HCT116 (cell line): ENCODE data around the gene ZP3. TPM values are rescaled to one million over a fixed set of nuclear protein-coding genes. Genes with fewer than 3 reads are reported as not detected.

ENCODE experiments used
- ATAC-seq: fragments of 200-7000 bp; cut with Tn5 transposase; 2 replicates; pipeline ENCODE4 v1.9.1; 2020; ENCODE audit warnings: mild to moderate bottlenecking, moderate library complexity
- BruUV-seq: library from RNA; stranded (reverse); fragments of 400-500 nt; replicated peaks from 2 replicates; lab custom pipeline; 2021; lab: Mats Ljungman, UMichigan
- CTCF ChIA-PET: fragments of 300-600 bp; sonication (Branson Sonifier 250); formaldehyde crosslinking; loops from one replicate; lab custom pipeline; 2021; ENCODE audit warnings: antibody characterized with exemption; lab: Charles Lee
- POLR2A ChIA-PET: fragments of 300-600, 350-600 bp; sonication (Branson Sonifier 250); formaldehyde crosslinking; loops from one replicate; lab custom pipeline; 2021; ENCODE audit warnings: antibody characterized with exemption; lab: Charles Lee
- RAD21 ChIA-PET, 2 experiments: fragments of 300-600 bp; sonication (Branson Sonifier 250); formaldehyde crosslinking; loops; one replicate each; lab custom pipeline; 2023; ENCODE audit warnings: low total read pairs in 2 of 2; ENCODE audit not compliant: uncharacterized antibody in 2 of 2, unreplicated experiment in 2 of 2, low non-redundant PET in 1 of 2; lab: Charles Lee
- DNase-seq: peaks from one replicate; pipeline ENCODE4 v3.0.0-alpha.2; 2010; ENCODE audit warnings: low read depth, low spot score
- H2AFZ ChIP-seq: fragments of 200-600 bp; shearing (Covaris generic), sonication (generic); 2 replicates; pipeline ENCODE4 v1.6.1; 2017; ENCODE audit warnings: low read depth, mixed run types, mixed read lengths, antibody characterized with exemption, low read length; ENCODE audit not compliant: poor library complexity, severe bottlenecking
- H3K27ac ChIP-seq: 2 replicates; pipeline ENCODE4 v1.5.1; 2012; ENCODE audit warnings: low read depth, low read length
- H3K27me3 ChIP-seq: fragments of 200-600 bp; sonication (generic); 2 replicates; pipeline ENCODE4 v1.6.1; 2016; ENCODE audit warnings: mixed run types, low read length, mixed read lengths; ENCODE audit not compliant: insufficient read depth
- H3K36me3 ChIP-seq, 2 experiments: fragments of 200-500 bp in 1 of 2; fragments of 200-600 bp in 1 of 2; sonication (Bioruptor generic) in 1 of 2; sonication (generic) in 1 of 2; 2 replicates each; pipeline versions ENCODE4 v1.5.1 to v1.6.1; 2014 to 2016; ENCODE audit warnings: low read length in 2 of 2, inconsistent platforms in 1 of 2, mixed read lengths in 1 of 2, mixed run types in 1 of 2; ENCODE audit not compliant: insufficient read depth in 2 of 2, control insufficient read depth in 1 of 2
- H3K4me1 ChIP-seq, 2 experiments: fragments of 200-600 bp in 1 of 2; sonication (generic) in 1 of 2; 2 replicates each; pipeline versions ENCODE4 v1.5.1 to v1.6.1; 2012 to 2017; ENCODE audit warnings: low read length in 2 of 2, inconsistent platforms in 1 of 2, mild to moderate bottlenecking in 1 of 2, mixed read lengths in 1 of 2, mixed run types in 1 of 2, moderate library complexity in 1 of 2; ENCODE audit not compliant: insufficient read depth in 2 of 2, control insufficient read depth in 1 of 2
- H3K4me2 ChIP-seq: fragments of 200-600 bp; sonication (generic); 2 replicates; pipeline ENCODE4 v1.6.1; 2017; ENCODE audit warnings: mixed run types, low read length, mixed read lengths
- H3K4me3 ChIP-seq, 2 experiments: fragments of 200-600 bp in 1 of 2; sonication (generic) in 1 of 2; replicated peaks in 1 of 2; 2 replicates each; pipeline ENCODE4 v1.5.1; 2011 to 2016; ENCODE audit warnings: low read length in 2 of 2, control low read depth in 1 of 2, low read depth in 1 of 2, mild to moderate bottlenecking in 1 of 2, mixed read lengths in 1 of 2, mixed run types in 1 of 2
- H3K79me2 ChIP-seq: fragments of 200-600 bp; sonication (generic); 2 replicates; pipeline ENCODE4 v1.6.1; 2017; ENCODE audit warnings: mild to moderate bottlenecking, mixed run types, low read length, moderate library complexity, mixed read lengths; ENCODE audit not compliant: insufficient read depth
- H3K9ac ChIP-seq: fragments of 200-600 bp; sonication (generic); 2 replicates; pipeline ENCODE4 v1.6.1; 2016; ENCODE audit warnings: low read length, mixed read lengths
- H3K9me2 ChIP-seq: fragments of 200-600 bp; sonication (generic), shearing (Covaris generic); 2 replicates; pipeline ENCODE4 v1.6.1; 2017; ENCODE audit warnings: mixed run types, mild to moderate bottlenecking, moderate library complexity; ENCODE audit not compliant: insufficient read depth
- H3K9me3 ChIP-seq, 2 experiments: fragments of 200-500 bp in 1 of 2; fragments of 200-600 bp in 1 of 2; sonication (Bioruptor generic) in 1 of 2; sonication (generic) in 1 of 2; 2 replicates each; pipeline ENCODE4 v1.6.1; 2014 to 2017; ENCODE audit warnings: low read length in 2 of 2, mixed read lengths in 2 of 2, inconsistent platforms in 1 of 2, low read depth in 1 of 2, mild to moderate bottlenecking in 1 of 2, mixed run types in 1 of 2, moderate library complexity in 1 of 2; ENCODE audit not compliant: control insufficient read depth in 1 of 2, insufficient read depth in 1 of 2
- H4K20me1 ChIP-seq: fragments of 200-600 bp; sonication (generic), shearing (Covaris generic); 2 replicates; pipeline ENCODE4 v1.6.1; 2017; ENCODE audit warnings: mixed run types, mild to moderate bottlenecking, moderate library complexity; ENCODE audit not compliant: insufficient read depth
- ATF3 ChIP-seq: IDR thresholded peaks from 2 replicates; pipeline ENCODE4 v1.6.1; 2012
- CBX3 ChIP-seq: IDR thresholded peaks from 2 replicates; pipeline ENCODE4 v1.6.1; 2012; ENCODE audit warnings: low read depth
- CTCF ChIP-seq, 3 experiments: fragments of 200-600 bp in 1 of 3; sonication (generic) in 1 of 3; IDR thresholded peaks in 2 of 3; conservative IDR thresholded peaks in 1 of 3; 2 replicates each; pipeline ENCODE4 v1.5.1; 2012 to 2017; ENCODE audit warnings: low read depth in 2 of 3, low read length in 2 of 3, antibody characterized with exemption in 1 of 3, borderline replicate concordance in 1 of 3, control low read depth in 1 of 3, mild to moderate bottlenecking in 1 of 3, mixed read lengths in 1 of 3, mixed run types in 1 of 3, moderate library complexity in 1 of 3; ENCODE audit not compliant: insufficient read depth in 1 of 3
- EGR1 ChIP-seq: IDR thresholded peaks from 2 replicates; pipeline ENCODE4 v1.6.1; 2012; ENCODE audit warnings: low read depth
- ELF1 ChIP-seq: IDR thresholded peaks from 2 replicates; pipeline ENCODE4 v1.6.1; 2012; ENCODE audit warnings: low read depth, borderline replicate concordance
- EZH2 ChIP-seq: fragments of 200-600 bp; sonication (generic); IDR thresholded peaks from 2 replicates; pipeline ENCODE4 v1.6.1; 2017; ENCODE audit warnings: antibody characterized with exemption, mixed run types
- EZH2phosphoT487 ChIP-seq: fragments of 200-600 bp; IDR thresholded peaks from 2 replicates; pipeline ENCODE4 v1.6.1; 2018; ENCODE audit warnings: antibody characterized with exemption, borderline replicate concordance
- FOSL1 ChIP-seq: IDR thresholded peaks from 2 replicates; pipeline ENCODE4 v1.6.1; 2012; ENCODE audit warnings: low read depth
- JUND ChIP-seq: IDR thresholded peaks from 2 replicates; pipeline ENCODE4 v1.6.1; 2012
- MAX ChIP-seq: IDR thresholded peaks from 2 replicates; pipeline ENCODE4 v1.6.1; 2012
- POLR2A ChIP-seq: IDR thresholded peaks from 2 replicates; pipeline ENCODE4 v1.7.0; 2011; ENCODE audit warnings: borderline replicate concordance; ENCODE audit not compliant: insufficient read depth, insufficient read length; ENCODE audit errors: extremely low read depth
- POLR2AphosphoS5 ChIP-seq: IDR thresholded peaks from 2 replicates; pipeline ENCODE4 v1.6.1; 2011; ENCODE audit warnings: mild to moderate bottlenecking, low read depth, low read length, moderate library complexity
- RAD21 ChIP-seq: IDR thresholded peaks from 2 replicates; pipeline ENCODE4 v1.6.1; 2012; ENCODE audit warnings: low read depth, mild to moderate bottlenecking
- REST ChIP-seq: IDR thresholded peaks from 2 replicates; pipeline ENCODE4 v1.6.1; 2012; ENCODE audit warnings: low read depth
- SIN3A ChIP-seq: IDR thresholded peaks from 2 replicates; pipeline ENCODE4 v1.6.1; 2012; ENCODE audit warnings: low read depth
- SP1 ChIP-seq: IDR thresholded peaks from 2 replicates; pipeline ENCODE4 v1.6.1; 2012; ENCODE audit warnings: low read depth
- SRF ChIP-seq: IDR thresholded peaks from 2 replicates; pipeline ENCODE4 v1.6.1; 2012; ENCODE audit warnings: low read depth
- TCF7L2 ChIP-seq: IDR thresholded peaks from 2 replicates; pipeline ENCODE4 v1.7.0; 2011; ENCODE audit warnings: borderline replicate concordance, inconsistent platforms; ENCODE audit not compliant: insufficient read depth, insufficient read length; ENCODE audit errors: extremely low read depth
- ZBTB33 ChIP-seq: IDR thresholded peaks from 2 replicates; pipeline ENCODE4 v1.6.1; 2011; ENCODE audit warnings: mild to moderate bottlenecking, low read length, moderate library complexity; ENCODE audit not compliant: insufficient replicate concordance; ENCODE audit errors: extremely low read depth
- ZFX ChIP-seq: fragments of 450-650 bp; IDR thresholded peaks from 2 replicates; pipeline ENCODE4 v1.6.1; 2017
- intact Hi-C: fragments of 100-400 bp; cut with micrococcal nuclease; formaldehyde crosslinking; loops from 2 replicates; pipeline ENCODE4 v1.10.0; 2022
- total RNA-seq: library from RNA; stranded (reverse); gene quantifications from one replicate; pipeline ENCODE4 v1.2.1, GENCODE V29; 2021; ENCODE audit not compliant: unreplicated experiment

ZP3 gene
- total RNA-seq, 1 experiment from 2014 or later: 23.4 TPM

GRCh38 chr7:76428868-76429805, 4.4 kb downstream of the ZP3 start:
- ChIA-PET RAD21 (interaction anchor here in 1 of 2 experiments (0.6 kb wide), 1 partner anchor 169 kb away, joined by 4 read pairs; no protein-coding TSS in a partner anchor), CTCF (no interaction called here), POLR2A (no interaction called here)
- Histone ChIP-seq H3K4me3 (no peak overlapping the region), H3K9ac (no peak overlapping the region), H2AFZ (no peak overlapping the region), H3K79me2 (no peaks in the 10 kb centered on the region), H3K4me1 (peaks cover 2 to 18% of the 10 kb centered on the region in 2 experiments; a peak in 3 of 4 replicates), H3K9me2 (no peaks in the 10 kb centered on the region), H3K9me3 (no peaks in the 10 kb centered on the region), H3K27ac (no peak overlapping the region), H3K36me3 (no peaks in the 10 kb centered on the region), H3K27me3 (no peaks in the 10 kb centered on the region), H3K4me2 (no peak overlapping the region)
- BruUV-seq: no TSS peak
- ATAC-seq (no peak), DNase-seq (no peak)
- intact Hi-C loops: no loop called here
- TF ChIP-seq EZH2phosphoT487 (no peak), SIN3A (no peak), REST (no peak), ELF1 (no peak), CTCF (IDR thresholded peaks at IDR 0.05 in 2 of 3, conservative IDR thresholded peaks at IDR 0.05 in 1 of 3; ENCODE audit: borderline replicate concordance in 1 of 3, insufficient read depth in 1 of 3, low read depth in 2 of 3, low read length in 2 of 3) (no peak), POLR2A (no peak), JUND (no peak), ZBTB33 (no peak), EGR1 (no peak), MAX (no peak), SRF (no peak), CBX3 (no peak), SP1 (no peak), EZH2 (no peak), TCF7L2 (no peak), RAD21 (no peak), FOSL1 (no peak), ZFX (no peak), ATF3 (no peak), POLR2AphosphoS5 (no peak)
- TF ChIP-seq, all 23 proteins: peak for 0
- H4K20me1 ChIP-seq: no peaks in the 10 kb centered on the region
